ENCODE measurements around the gene ALG12.
A peak's percentile ranks its signal among the peaks of the same experiment; 100 is the strongest.

The ALG12 gene

GRCh38 chr22:49881856-49882255 lies 36.4 kb downstream of the ALG12 start:
- Histone ChIP-seq H3K4me1 (ENCODE audit: low read depth, poor library complexity, severe bottlenecking) (peaks cover 35% of the 10 kb centered on the region), H4K20me1 (ENCODE audit: insufficient read depth) (no peaks in the 10 kb centered on the region), H3K4me3 (IDR thresholded peaks at IDR 0.05; ENCODE audit: insufficient read depth, low read depth, low read length) (no peak overlapping the region), H3K27ac (peak overlapping the region; percentile 64), H3K79me2 (ENCODE audit: insufficient read depth, low read depth) (peaks cover 38% of the 10 kb centered on the region), H3K36me3 (ENCODE audit: insufficient read depth) (0 out of 2 replicates have a peak, but pooled peaks cover 4% of the 10 kb centered on the region), H2AFZ (ENCODE audit: low read depth) (no peak overlapping the region), H3K27me3 (ENCODE audit: insufficient read depth, low read depth) (no peaks in the 10 kb centered on the region), H3K4me2 (peak overlapping the region; percentile 95), H3K9ac (peak overlapping the region; percentile 49; the same call in 1 of the 2 replicates)
- TF ChIP-seq CTCF (conservative IDR thresholded peaks at IDR 0.05; ENCODE audit: low read depth, low read length), result no peak

- Histone ChIP-seq H3K79me2 (ENCODE audit: insufficient read depth, low read depth) (peaks cover 46% of the 10 kb centered on the region), H3K27ac (peak overlapping the region; percentile 64), H3K36me3 (ENCODE audit: insufficient read depth) (no peaks in the 10 kb centered on the region), H3K4me3 (IDR thresholded peaks at IDR 0.05; ENCODE audit: insufficient read depth, low read depth, low read length) (no peak overlapping the region), H3K27me3 (ENCODE audit: insufficient read depth, low read depth) (no peaks in the 10 kb centered on the region), H4K20me1 (ENCODE audit: insufficient read depth) (no peaks in the 10 kb centered on the region), H3K4me2 (peak overlapping the region; percentile 95), H3K9ac (peak overlapping the region; percentile 16; the same call in 1 of the 2 replicates), H3K4me1 (ENCODE audit: low read depth, poor library complexity, severe bottlenecking) (peaks cover 35% of the 10 kb centered on the region), H2AFZ (ENCODE audit: low read depth) (no peak overlapping the region)
- no peak for TF ChIP-seq CTCF (conservative IDR thresholded peaks at IDR 0.05; ENCODE audit: low read depth, low read length)
Measured at GRCh38 chr22:49880281-49880680, 38.0 kb downstream of the ALG12 start.

GRCh38 chr22:49879871-49880270 lies 38.4 kb downstream of the ALG12 start:
- H3K4me1 ChIP-seq (ENCODE audit: low read depth, poor library complexity, severe bottlenecking), result peaks cover 35% of the 10 kb centered on the region
- no peak overlapping the region for H2AFZ ChIP-seq (ENCODE audit: low read depth)
- no peak overlapping the region for H3K4me3 ChIP-seq (IDR thresholded peaks at IDR 0.05; ENCODE audit: insufficient read depth, low read depth, low read length)
- H3K9ac ChIP-seq, result no peak overlapping the region
- no peaks in the 10 kb centered on the region for H3K27me3 ChIP-seq (ENCODE audit: insufficient read depth, low read depth)
- no peaks in the 10 kb centered on the region for H4K20me1 ChIP-seq (ENCODE audit: insufficient read depth)
- peak overlapping the region; percentile 64; the same call in 1 of the 2 replicates for H3K27ac ChIP-seq
- no peaks in the 10 kb centered on the region for H3K36me3 ChIP-seq (ENCODE audit: insufficient read depth)
- H3K79me2 ChIP-seq (ENCODE audit: insufficient read depth, low read depth), result peaks cover 46% of the 10 kb centered on the region
- no peak for TF ChIP-seq CTCF (conservative IDR thresholded peaks at IDR 0.05; ENCODE audit: low read depth, low read length)
- H3K4me2 ChIP-seq, result peak overlapping the region; percentile 95; the same call in 1 of the 2 replicates

- Histone ChIP-seq H2AFZ (ENCODE audit: low read depth) (no peak overlapping the region), H3K79me2 (ENCODE audit: insufficient read depth, low read depth) (peaks cover 34% of the 10 kb centered on the region), H3K4me2 (no peak overlapping the region), H3K4me1 (ENCODE audit: low read depth, poor library complexity, severe bottlenecking) (peaks cover 33% of the 10 kb centered on the region), H3K9ac (no peak overlapping the region), H3K27ac (no peak overlapping the region), H3K4me3 (IDR thresholded peaks at IDR 0.05; ENCODE audit: insufficient read depth, low read depth, low read length) (no peak overlapping the region), H3K27me3 (ENCODE audit: insufficient read depth, low read depth) (no peaks in the 10 kb centered on the region), H4K20me1 (ENCODE audit: insufficient read depth) (no peaks in the 10 kb centered on the region), H3K36me3 (ENCODE audit: insufficient read depth) (no peaks in the 10 kb centered on the region)
- TF ChIP-seq CTCF (conservative IDR thresholded peaks at IDR 0.05; ENCODE audit: low read depth, low read length), result no peak
Measured at GRCh38 chr22:49878206-49878605, 40.0 kb downstream of the ALG12 start.
